Measurements from ENCODE around the gene HOXB1.
"Not testable (repeated sequence)": the region's sequence is repeated elsewhere in the genome, so short reads cannot be mapped to it uniquely, and the experiment has no call there.

The HOXB1 gene

DNA sequence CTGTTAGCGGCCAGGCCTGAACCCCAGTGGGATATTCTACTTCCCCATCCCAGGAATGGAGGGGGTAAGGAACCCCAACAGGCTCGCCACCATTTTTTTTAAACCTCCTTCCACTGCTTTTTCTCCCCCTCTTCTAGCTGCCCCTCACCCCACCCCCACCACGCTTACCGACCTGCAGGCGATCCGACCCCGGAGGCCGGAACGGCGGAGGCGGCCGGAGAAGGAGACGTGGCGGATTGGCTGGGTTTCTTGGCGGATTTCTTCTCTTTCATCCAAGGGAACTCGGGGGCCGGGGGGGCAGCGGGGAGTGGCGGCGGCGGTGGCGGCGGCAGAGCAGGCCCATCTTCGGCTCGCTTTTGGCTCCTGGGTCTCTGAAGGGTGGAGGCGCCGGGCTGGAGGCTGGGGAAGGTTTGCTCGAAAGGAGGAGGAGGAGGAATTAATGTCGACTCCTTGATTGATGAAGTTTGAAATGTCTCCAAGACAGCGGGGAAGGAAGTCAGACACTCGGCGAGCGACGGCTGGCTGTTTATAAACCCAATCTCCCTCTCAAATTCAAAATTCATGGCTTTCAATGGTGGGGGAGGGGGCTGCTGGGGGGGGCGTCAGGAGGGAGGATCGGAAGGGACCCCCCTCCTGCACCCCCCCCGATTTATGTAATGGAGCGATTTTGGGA lies 13.7 kb upstream of the HOXB1 start:
- Mint-ChIP-seq H3K4me3 (peak overlapping the region; percentile 88), H3K9me3 (no peaks in the 10 kb centered on the region), H3K36me3 (ENCODE audit: low read depth) (peaks cover 3% of the 10 kb centered on the region), H3K27ac (peak overlapping the region; percentile 78), H3K4me1 (ENCODE audit: low read depth) (peaks cover 58% of the 10 kb centered on the region), H3K27me3 (peaks cover 12% of the 10 kb centered on the region)

DNA sequence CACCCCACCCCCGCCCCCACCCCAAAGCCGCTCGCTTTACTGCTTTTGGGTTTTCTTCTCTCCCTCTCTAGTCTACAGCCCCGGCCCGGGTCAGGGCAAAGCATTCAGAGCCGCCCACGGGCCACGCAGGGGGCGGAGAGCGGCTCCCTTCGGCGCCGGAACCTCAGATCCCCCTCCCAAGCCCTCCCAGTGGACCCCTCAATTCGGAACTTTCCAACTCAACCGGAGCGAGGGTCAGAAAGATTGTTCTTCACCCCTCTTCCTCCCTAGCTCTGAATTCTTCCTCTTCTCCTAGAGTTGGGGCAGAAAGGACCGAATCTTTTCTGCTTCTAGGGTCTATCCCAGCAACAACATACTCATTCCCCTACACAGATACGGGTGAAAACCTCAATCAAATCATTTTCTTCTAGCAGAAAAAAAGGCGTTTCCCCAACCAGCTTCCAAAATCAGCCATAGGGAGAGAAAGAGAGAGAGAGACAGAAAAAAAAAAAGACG lies 13.1 kb upstream of the HOXB1 start:
- H3K36me3 Mint-ChIP-seq (ENCODE audit: low read depth), result peaks cover 3% of the 10 kb centered on the region
- peak overlapping the region; percentile 82 for H3K27ac Mint-ChIP-seq
- H3K9me3 Mint-ChIP-seq, result no peaks in the 10 kb centered on the region
- H3K27me3 Mint-ChIP-seq, result peaks cover 12% of the 10 kb centered on the region
- H3K4me1 Mint-ChIP-seq (ENCODE audit: low read depth), result peaks cover 58% of the 10 kb centered on the region
- peak overlapping the region; percentile 88 for H3K4me3 Mint-ChIP-seq

DNA sequence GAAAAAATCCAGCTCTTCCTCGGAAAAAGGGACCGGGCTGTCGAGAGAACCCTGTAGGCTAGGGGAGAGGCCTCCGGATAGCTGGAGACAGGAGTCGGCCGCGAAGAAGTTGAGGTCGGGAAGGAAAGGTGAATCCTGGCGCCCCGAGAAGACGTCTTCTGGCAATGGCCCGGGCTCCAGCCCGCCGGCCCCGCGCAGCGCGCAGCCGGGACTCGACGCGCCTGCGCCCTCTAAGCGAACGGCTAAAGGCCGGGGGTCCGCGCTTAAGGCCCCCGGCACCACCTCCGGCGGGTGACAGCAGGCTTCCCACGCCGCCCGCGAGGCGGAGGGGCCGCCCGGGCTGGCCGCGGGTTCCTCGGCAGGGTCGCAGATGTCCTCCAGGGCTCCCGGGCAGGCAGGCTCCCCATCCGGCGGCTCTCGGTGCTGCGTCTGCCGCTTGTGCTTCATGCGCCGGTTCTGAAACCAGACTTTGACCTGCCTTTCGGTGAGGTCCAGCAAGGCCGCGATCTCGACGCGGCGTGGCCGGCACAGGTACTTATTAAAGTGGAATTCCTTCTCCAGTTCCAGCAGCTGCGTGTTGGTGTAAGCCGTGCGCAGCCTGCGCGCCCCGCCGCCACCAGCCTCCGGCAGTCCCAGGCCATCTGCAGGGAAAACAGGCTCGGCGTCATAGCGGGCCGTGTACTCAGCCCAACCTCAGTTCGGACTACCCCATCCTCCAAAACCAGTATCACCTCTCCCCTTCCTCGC lies 12.5 kb upstream of the HOXB1 start:
- Mint-ChIP-seq H3K27ac (peak overlapping the region; percentile 90), H3K27me3 (peaks cover 12% of the 10 kb centered on the region), H3K4me3 (peak overlapping the region; percentile 97), H3K36me3 (ENCODE audit: low read depth) (peaks cover 3% of the 10 kb centered on the region), H3K4me1 (ENCODE audit: low read depth) (peaks cover 54% of the 10 kb centered on the region), H3K9me3 (no peaks in the 10 kb centered on the region)

DNA sequence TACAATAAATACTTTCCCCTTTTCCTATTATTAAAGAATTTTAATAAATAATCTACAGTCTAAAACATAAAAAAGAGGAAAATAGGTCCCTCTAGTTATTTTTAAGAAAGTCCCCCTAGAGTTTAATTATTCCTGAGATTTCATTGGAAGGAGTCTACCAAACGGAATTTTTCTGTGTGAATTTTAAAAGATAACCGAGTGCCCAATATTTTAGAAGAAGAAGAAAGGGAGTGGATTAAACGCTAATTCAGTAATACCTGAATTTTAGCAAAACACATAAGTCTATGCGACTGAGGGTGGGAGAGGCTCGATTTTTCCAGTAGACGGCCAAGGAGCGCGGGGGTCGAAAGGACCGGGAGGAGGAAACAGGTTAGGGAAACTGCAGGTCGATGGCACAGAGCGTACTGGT lies 11.9 kb upstream of the HOXB1 start:
- peak overlapping the region; percentile 97 for H3K4me3 Mint-ChIP-seq
- H3K27ac Mint-ChIP-seq, result peak overlapping the region; percentile 90
- peaks cover 3% of the 10 kb centered on the region for H3K36me3 Mint-ChIP-seq (ENCODE audit: low read depth)
- H3K9me3 Mint-ChIP-seq, result no peaks in the 10 kb centered on the region
- H3K4me1 Mint-ChIP-seq (ENCODE audit: low read depth), result peaks cover 48% of the 10 kb centered on the region
- H3K27me3 Mint-ChIP-seq, result peaks cover 12% of the 10 kb centered on the region

DNA sequence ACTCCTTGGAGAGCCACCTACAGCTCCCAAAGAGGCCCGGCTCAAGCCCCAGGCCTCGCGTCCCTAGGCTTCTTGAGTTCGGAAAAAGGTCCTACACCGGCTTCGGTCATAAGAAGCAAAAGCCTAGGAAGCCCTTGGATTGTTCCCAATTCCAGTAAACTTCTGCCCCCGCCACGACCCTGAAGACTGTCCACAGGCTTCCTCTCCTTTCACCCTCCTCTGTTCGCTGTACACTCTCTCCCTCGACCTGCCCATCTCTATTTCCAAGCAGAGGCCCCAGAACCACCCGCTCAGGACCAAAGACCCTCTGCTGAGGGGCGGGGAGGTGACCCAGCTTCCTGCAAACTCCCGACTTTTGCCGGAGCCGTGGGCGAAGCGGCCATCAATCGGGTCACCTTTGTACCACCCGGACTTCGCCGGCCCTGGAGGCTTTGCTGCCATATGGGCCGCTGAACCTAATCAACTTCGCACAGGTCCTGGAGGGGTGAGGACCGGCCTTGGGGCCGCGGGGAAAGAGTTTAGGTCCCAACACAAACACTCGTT lies 11.4 kb upstream of the HOXB1 start:
- Mint-ChIP-seq H3K4me1 (ENCODE audit: low read depth) (peaks cover 43% of the 10 kb centered on the region), H3K36me3 (ENCODE audit: low read depth) (peaks cover 3% of the 10 kb centered on the region)

DNA sequence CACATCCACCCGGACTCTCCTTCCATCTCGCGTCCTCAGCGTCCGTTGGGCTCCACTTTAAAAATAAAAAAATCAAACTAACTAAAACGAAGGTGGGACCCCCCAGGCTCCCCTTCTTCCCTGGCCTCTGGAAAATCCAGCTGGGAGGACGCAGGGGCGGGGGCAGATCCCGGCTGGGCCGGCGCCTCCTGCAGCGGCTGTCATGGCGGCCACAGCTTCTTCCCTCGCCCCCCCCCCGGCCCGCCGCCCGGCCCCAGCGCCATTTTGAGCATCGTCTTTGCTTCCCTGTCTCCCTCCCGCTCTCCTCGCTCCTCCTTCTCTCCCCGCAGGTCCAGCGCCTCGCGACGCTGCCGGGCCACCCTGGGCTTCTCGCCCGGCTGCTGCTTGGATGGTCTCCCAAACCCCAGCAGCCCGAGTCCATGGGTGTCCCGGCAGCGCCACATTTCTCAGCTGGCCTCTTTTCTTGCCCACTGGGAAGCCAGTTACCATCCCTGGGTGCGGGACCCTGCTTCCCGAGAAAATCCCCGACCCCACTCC lies 10.8 kb upstream of the HOXB1 start:
- H3K36me3 Mint-ChIP-seq (ENCODE audit: low read depth), result peaks cover 3% of the 10 kb centered on the region
- peaks cover 39% of the 10 kb centered on the region for H3K4me1 Mint-ChIP-seq (ENCODE audit: low read depth)
- peak overlapping the region; percentile 97 for H3K4me3 Mint-ChIP-seq
- H3K27me3 Mint-ChIP-seq, result peaks cover 13% of the 10 kb centered on the region
- H3K9me3 Mint-ChIP-seq, result no peaks in the 10 kb centered on the region
- peak overlapping the region; percentile 98 for H3K27ac Mint-ChIP-seq

More for the DNA sequence above, 11.4 kb upstream of the HOXB1 start:
- H3K9me3 Mint-ChIP-seq, result no peaks in the 10 kb centered on the region
- H3K4me3 Mint-ChIP-seq, result peak overlapping the region; percentile 97
- peak overlapping the region; percentile 98 for H3K27ac Mint-ChIP-seq
- H3K27me3 Mint-ChIP-seq, result peaks cover 12% of the 10 kb centered on the region

DNA sequence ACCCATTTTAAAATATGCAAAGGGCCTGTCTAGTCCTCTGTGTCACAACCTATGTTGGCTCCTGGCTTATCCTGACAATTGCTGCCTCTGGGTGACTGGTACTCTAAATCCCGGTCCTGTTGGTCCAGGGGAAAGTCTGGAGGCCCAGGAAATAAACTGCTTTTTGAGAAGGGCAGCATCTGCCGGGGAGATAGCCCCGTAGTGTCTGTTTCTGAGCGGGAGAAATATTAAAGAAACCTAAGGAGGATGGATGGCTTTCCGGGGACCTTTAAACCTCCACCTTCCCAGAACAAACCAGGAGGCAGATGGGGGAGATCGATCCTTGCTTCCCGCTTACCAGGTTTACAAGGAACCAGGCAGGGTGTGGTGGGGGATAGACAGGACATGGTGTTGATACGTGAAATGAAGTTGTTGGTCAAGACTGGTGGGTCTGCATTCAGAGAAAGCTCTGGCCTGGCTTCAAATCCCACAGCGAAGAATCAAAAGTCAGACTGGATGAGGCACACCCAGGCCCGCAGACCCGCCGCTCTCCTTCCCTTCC lies 10.3 kb upstream of the HOXB1 start:
- Mint-ChIP-seq H3K4me3 (peak overlapping the region; percentile 97), H3K4me1 (ENCODE audit: low read depth) (peaks cover 34% of the 10 kb centered on the region), H3K27me3 (peaks cover 16% of the 10 kb centered on the region), H3K27ac (peak overlapping the region; percentile 98), H3K36me3 (ENCODE audit: low read depth) (peaks cover 3% of the 10 kb centered on the region), H3K9me3 (no peaks in the 10 kb centered on the region)

DNA sequence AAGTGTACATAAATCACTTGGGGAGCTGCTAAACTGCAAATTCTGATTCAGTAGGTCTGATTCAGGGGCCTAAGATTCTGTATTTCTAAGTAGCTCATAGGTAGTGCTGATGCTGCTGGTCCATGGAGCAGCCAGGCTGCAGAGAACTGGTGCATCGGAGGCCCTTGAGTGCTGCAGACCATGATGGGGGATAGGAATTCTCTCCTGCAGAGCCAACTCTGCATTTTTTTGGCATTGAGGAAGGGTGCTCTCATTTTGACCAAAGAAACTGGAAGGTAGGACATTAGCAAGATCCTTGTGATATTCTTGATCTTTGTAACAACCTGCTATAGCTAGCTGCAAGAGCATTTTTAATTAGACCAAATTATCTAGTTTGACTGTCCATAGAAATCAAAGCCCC lies 9.4 kb upstream of the HOXB1 start:
- Mint-ChIP-seq H3K4me1 (ENCODE audit: low read depth) (peaks cover 25% of the 10 kb centered on the region), H3K9me3 (no peaks in the 10 kb centered on the region), H3K4me3 (no peak overlapping the region), H3K27ac (peak overlapping the region; percentile 13), H3K36me3 (ENCODE audit: low read depth) (peaks cover 3% of the 10 kb centered on the region), H3K27me3 (peaks cover 11% of the 10 kb centered on the region)

DNA sequence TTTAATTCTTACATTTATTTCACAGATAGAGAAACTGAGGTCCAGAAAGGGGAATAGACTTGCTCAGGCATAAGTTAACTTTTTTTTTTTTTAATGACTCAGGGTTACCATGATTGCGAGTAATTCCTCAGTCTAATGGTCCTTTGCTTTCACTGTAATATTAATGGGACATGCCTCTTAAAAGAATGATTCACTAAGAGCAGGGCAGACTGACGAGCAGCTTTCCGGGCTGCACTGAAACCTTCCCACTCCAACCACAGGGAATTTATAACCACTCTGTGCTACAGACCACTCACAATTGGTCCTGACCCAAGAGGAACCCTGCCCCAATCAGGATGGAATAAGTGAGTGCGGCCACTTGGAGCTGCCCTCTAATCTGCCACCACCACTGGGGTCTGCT lies 8.4 kb upstream of the HOXB1 start:
- peaks cover 18% of the 10 kb centered on the region for H3K4me1 Mint-ChIP-seq (ENCODE audit: low read depth)
- peaks cover 11% of the 10 kb centered on the region for H3K27me3 Mint-ChIP-seq
- H3K4me3 Mint-ChIP-seq, result no peak overlapping the region
- no peaks in the 10 kb centered on the region for H3K9me3 Mint-ChIP-seq
- H3K27ac Mint-ChIP-seq, result no peak overlapping the region
- H3K36me3 Mint-ChIP-seq (ENCODE audit: low read depth), result peaks cover 3% of the 10 kb centered on the region

DNA sequence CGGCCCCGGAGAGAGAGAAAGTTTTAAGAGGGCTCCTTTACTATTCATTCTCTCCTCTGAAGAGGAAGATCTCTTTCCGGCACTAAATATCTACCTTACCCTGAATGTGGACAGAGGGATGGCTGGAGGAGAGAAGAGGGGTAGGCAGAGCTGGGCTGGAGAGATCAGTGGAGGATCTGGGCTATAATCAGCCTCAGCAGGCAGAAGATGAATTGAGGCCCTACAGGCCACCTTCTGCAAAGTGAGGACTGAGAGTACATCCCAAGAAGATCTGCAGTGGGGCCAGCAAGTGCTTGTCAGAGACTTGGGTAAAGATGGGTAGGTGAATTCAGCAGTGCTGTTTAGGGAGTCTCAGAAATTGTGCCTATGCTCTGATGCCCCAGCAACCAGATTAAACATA lies 6.5 kb upstream of the HOXB1 start:
- Mint-ChIP-seq H3K4me3 (no peak overlapping the region), H3K9me3 (no peaks in the 10 kb centered on the region), H3K27ac (no peak overlapping the region), H3K27me3 (peaks cover 6% of the 10 kb centered on the region), H3K4me1 (ENCODE audit: low read depth) (peaks cover 13% of the 10 kb centered on the region), H3K36me3 (ENCODE audit: low read depth) (no peaks in the 10 kb centered on the region)

DNA sequence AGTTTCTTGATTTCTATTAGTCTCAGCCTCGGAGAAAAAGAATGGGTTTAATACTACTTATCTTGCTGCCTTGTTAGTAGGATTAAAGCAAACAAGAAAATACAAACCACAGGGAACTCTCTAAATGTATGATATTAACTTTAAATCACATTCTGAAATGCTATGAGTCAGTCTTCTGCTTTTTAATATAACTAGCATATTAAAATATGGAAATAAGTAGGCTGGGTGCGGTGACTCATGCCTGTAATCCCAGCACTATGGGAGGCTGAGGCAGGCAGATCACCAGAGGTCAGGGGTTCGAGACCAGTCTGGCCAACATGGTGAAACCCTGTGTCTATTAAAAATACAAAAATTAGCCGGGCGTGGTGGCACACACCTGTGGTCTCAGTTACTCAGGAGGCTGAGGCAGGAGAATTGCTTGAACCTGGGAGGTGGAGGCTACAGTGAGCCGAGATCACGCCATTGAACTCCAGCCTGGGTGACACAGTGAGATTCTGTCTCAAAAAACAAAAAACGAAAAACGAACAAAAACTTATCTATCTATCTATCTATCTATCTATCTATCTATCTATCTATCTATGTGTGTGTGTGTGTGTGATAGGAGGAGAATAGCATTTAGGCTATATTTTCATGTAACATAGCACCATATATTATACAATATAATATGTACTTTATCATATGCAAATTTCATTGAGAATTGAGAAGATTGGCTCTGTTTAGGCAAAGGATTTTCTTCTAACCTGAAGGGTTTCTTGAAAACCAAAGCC lies 5.2 kb upstream of the HOXB1 start:
- H3K4me1 Mint-ChIP-seq (ENCODE audit: low read depth); H3K4me3 Mint-ChIP-seq; H3K9me3 Mint-ChIP-seq; H3K36me3 Mint-ChIP-seq (ENCODE audit: low read depth); H3K27ac Mint-ChIP-seq; H3K27me3 Mint-ChIP-seq: not testable (repeated sequence)

DNA sequence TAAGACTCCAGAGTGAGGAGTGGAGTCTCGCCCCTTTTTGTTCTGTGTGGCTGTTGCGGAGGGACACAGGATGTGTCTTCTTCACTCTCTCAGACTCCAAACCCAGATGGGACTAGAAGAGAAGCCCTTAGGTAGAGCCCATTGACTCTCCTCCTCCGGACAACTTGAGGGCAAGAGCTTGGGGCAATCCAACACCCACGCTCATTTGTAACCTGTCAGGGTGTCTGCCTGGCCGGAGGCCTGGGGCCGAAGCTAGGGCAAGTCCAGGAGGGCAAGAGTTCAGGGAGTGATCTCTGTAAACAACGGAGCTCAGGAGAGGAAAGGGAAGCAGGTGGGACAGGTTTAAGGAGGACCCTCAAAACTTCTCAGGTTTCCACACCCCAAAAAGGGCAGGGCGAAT lies 1.4 kb upstream of the HOXB1 start:
- Mint-ChIP-seq H3K36me3 (ENCODE audit: low read depth) (no peaks in the 10 kb centered on the region), H3K27ac (no peak overlapping the region), H3K4me3 (no peak overlapping the region), H3K27me3 (peaks cover 17% of the 10 kb centered on the region), H3K4me1 (ENCODE audit: low read depth) (peaks cover 4% of the 10 kb centered on the region), H3K9me3 (no peaks in the 10 kb centered on the region)

DNA sequence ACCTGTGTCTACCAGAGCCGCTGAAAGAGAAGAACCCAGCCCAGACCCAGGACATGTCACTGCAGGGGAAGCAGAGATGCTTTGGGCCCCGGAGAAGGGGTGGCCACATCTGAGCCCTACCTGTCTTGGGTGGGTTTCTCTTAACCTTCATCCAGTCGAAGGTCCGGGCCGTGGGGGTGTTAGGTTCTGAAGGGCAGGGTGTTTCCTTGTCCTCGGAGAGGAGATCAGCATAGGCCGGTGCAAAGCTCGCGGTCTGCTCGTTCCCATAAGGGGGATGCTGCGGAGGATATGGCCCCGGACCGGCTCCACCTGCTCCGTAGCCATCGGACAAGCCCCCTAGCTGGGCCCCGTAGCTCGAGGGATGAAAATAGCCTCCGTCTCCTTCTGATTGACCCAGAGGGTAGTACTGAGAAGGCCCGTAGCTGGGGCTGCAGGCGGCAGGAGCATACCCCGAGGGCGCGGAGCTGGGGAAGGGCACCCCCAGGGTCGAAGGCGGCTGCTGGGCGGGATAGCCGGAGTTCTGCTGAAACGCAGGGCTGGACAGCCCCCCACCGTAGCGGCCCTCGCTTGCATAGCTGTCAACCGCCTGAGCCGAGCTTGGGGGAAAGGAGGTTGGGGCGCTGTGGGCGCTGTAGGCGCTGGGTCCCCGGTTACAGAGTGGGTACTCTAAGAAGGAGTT lies 464 bp downstream of the HOXB1 start:
- Mint-ChIP-seq H3K27ac (no peak overlapping the region), H3K36me3 (ENCODE audit: low read depth) (no peaks in the 10 kb centered on the region), H3K4me3 (no peak overlapping the region), H3K27me3 (peaks cover 27% of the 10 kb centered on the region), H3K4me1 (ENCODE audit: low read depth) (peaks cover 4% of the 10 kb centered on the region), H3K9me3 (no peaks in the 10 kb centered on the region)

DNA sequence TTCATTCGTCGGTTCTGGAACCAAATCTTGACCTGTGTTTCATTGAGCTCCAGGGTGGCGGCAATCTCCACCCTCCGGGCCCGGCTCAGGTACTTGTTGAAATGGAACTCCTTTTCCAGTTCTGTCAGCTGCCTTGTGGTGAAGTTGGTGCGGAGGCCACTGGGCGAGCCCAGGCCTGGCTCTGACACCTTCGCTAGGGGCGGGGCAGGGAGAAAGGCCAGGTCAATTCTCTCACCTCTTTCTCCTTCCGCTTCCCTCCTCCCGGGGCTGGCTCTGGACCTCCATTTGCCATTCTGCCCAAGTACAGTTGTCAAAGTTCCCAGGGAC lies 1.2 kb downstream of the HOXB1 start:
- peaks cover 33% of the 10 kb centered on the region for H3K27me3 Mint-ChIP-seq
- H3K4me3 Mint-ChIP-seq, result no peak overlapping the region
- H3K4me1 Mint-ChIP-seq (ENCODE audit: low read depth), result peaks cover 4% of the 10 kb centered on the region
- H3K9me3 Mint-ChIP-seq, result no peaks in the 10 kb centered on the region
- H3K27ac Mint-ChIP-seq, result no peak overlapping the region
- H3K36me3 Mint-ChIP-seq (ENCODE audit: low read depth), result no peaks in the 10 kb centered on the region

All from stimulated activated naive CD8-positive, alpha-beta T cell treated with anti-CD3 and anti-CD28 coated beads, Interleukin-15, Interleukin-2, amounts not matched to agents 100 ng/mL and 50 ng/mL, for 24 hours (primary cell).